IMR-90 (cell line): ENCODE data around the gene PDXDC1. TPM values are rescaled to one million over a fixed set of nuclear protein-coding genes. Genes with fewer than 3 reads are reported as not detected.
"Not testable (repeated sequence)": the region's sequence is repeated elsewhere in the genome, so short reads cannot be mapped to it uniquely, and the experiment has no call there.

Experiments used
- ATAC-seq: fragments of 200-7000 bp; cut with Tn5 transposase; 2 replicates; pipeline ENCODE4 v1.9.1; 2020; ENCODE audit warnings: low read depth, mild to moderate bottlenecking, moderate library complexity
- BruUV-seq: library from RNA; stranded (reverse); fragments of 400-500 nt; replicated peaks from 2 replicates; lab custom pipeline; 2021; lab: Mats Ljungman, UMichigan
- CTCF ChIA-PET: fragments of 300-600 bp; formaldehyde crosslinking; extraction: SDS; loops from one replicate; lab custom pipeline; 2021; ENCODE audit warnings: antibody characterized with exemption; lab: Yijun Ruan, JAX
- POLR2A ChIA-PET: fragments of 300-600 bp; sonication (Branson Sonifier 250); formaldehyde crosslinking; loops from one replicate; lab custom pipeline; 2022; ENCODE audit warnings: antibody characterized with exemption; ENCODE audit not compliant: unreplicated experiment; lab: Charles Lee
- DNase-seq: peaks from one replicate; pipeline ENCODE4 v3.0.0; 2013
- H2AFZ ChIP-seq: replicated peaks from 2 replicates; pipeline ENCODE3; 2013; ENCODE audit warnings: low read length, mild to moderate bottlenecking; ENCODE audit not compliant: poor library complexity
- H2AK5ac ChIP-seq: 2 replicates; pipeline ENCODE4 v1.6.1; 2013; ENCODE audit warnings: low read depth, low read length, inconsistent platforms
- H2AK9ac ChIP-seq: replicated peaks from 2 replicates; pipeline ENCODE3; 2013; ENCODE audit warnings: mild to moderate bottlenecking, low read depth, low read length, moderate library complexity; ENCODE audit not compliant: poor library complexity
- H2BK120ac ChIP-seq: 2 replicates; pipeline ENCODE4 v1.6.1; 2013; ENCODE audit warnings: low read depth, low read length, inconsistent platforms
- H2BK15ac ChIP-seq: 3 replicates; pipeline ENCODE4 v1.6.1; 2013; ENCODE audit warnings: low read depth, low read length, inconsistent platforms
- H2BK20ac ChIP-seq: 2 replicates; pipeline ENCODE4 v1.6.1; 2013; ENCODE audit warnings: low read depth, mild to moderate bottlenecking, inconsistent platforms, low read length, moderate library complexity
- H2BK5ac ChIP-seq: 2 replicates; pipeline ENCODE4 v1.6.1; 2013; ENCODE audit warnings: mild to moderate bottlenecking, low read depth, low read length, inconsistent platforms; ENCODE audit not compliant: poor library complexity, severe bottlenecking
- H3K14ac ChIP-seq: replicated peaks from 2 replicates; pipeline ENCODE4 v1.6.1; 2013; ENCODE audit warnings: low read depth, low read length, inconsistent platforms
- H3K18ac ChIP-seq: 2 replicates; pipeline ENCODE4 v1.6.1; 2013; ENCODE audit warnings: low read depth, low read length, control low read depth
- H3K23ac ChIP-seq: 2 replicates; pipeline ENCODE4 v1.6.1; 2013; ENCODE audit warnings: low read depth, low read length, inconsistent platforms
- H3K27ac ChIP-seq: 2 replicates; pipeline ENCODE4 v1.5.1; 2013; ENCODE audit warnings: mild to moderate bottlenecking, control low read depth, low read length; ENCODE audit not compliant: insufficient read depth
- H3K27me3 ChIP-seq: 2 replicates; pipeline ENCODE4 v1.6.1; 2013; ENCODE audit warnings: low read length; ENCODE audit not compliant: control insufficient read depth, insufficient read depth
- H3K36me3 ChIP-seq: 2 replicates; pipeline ENCODE4 v1.6.1; 2013; ENCODE audit warnings: low read length, mixed read lengths; ENCODE audit not compliant: control insufficient read depth, insufficient read depth
- H3K4ac ChIP-seq: 2 replicates; pipeline ENCODE4 v1.6.1; 2013; ENCODE audit warnings: low read depth, low read length, inconsistent platforms
- H3K4me1 ChIP-seq: 2 replicates; pipeline ENCODE4 v1.6.1; 2013; ENCODE audit warnings: low read length, mixed read lengths; ENCODE audit not compliant: control insufficient read depth, insufficient read depth
- H3K4me2 ChIP-seq: 2 replicates; pipeline ENCODE4 v1.6.1; 2013; ENCODE audit warnings: low read depth, mild to moderate bottlenecking, control low read depth, low read length, moderate library complexity
- H3K4me3 ChIP-seq: 2 replicates; pipeline ENCODE4 v1.5.1; 2013; ENCODE audit warnings: low read depth, mild to moderate bottlenecking, control low read depth, low read length, moderate library complexity; ENCODE audit not compliant: insufficient read depth
- H3K56ac ChIP-seq: 2 replicates; pipeline ENCODE4 v1.6.1; 2013; ENCODE audit warnings: low read length, inconsistent platforms; ENCODE audit not compliant: insufficient read depth; ENCODE audit errors: extremely low read depth
- H3K79me1 ChIP-seq, 2 experiments: 2 replicates each; pipeline ENCODE4 v1.6.1; 2013; ENCODE audit warnings: low read length in 2 of 2, inconsistent platforms in 1 of 2, low read depth in 1 of 2
- H3K9ac ChIP-seq: 2 replicates; pipeline ENCODE4 v1.6.1; 2013; ENCODE audit warnings: low read depth, low read length, control low read depth
- H3K9me1 ChIP-seq: 2 replicates; pipeline ENCODE4 v1.6.1; 2013; ENCODE audit warnings: low read length, inconsistent platforms; ENCODE audit not compliant: insufficient read depth
- H3K9me3 ChIP-seq: 2 replicates; pipeline ENCODE4 v1.6.1; 2013; ENCODE audit warnings: low read length; ENCODE audit not compliant: control insufficient read depth, insufficient read depth
- H4K20me1 ChIP-seq: 2 replicates; pipeline ENCODE4 v1.6.1; 2013; ENCODE audit warnings: low read length, inconsistent platforms; ENCODE audit not compliant: insufficient read depth
- H4K5ac ChIP-seq: 2 replicates; pipeline ENCODE4 v1.6.1; 2013; ENCODE audit warnings: mild to moderate bottlenecking, low read depth, low read length, control low read depth
- H4K8ac ChIP-seq, 2 experiments: 2 replicates each; pipeline ENCODE4 v1.6.1; 2013; ENCODE audit warnings: low read depth in 2 of 2, low read length in 2 of 2, control low read depth in 1 of 2, inconsistent platforms in 1 of 2
- H4K91ac ChIP-seq: 2 replicates; pipeline ENCODE4 v1.6.1; 2013; ENCODE audit warnings: low read depth, low read length, inconsistent platforms; ENCODE audit not compliant: insufficient read depth
- CEBPB ChIP-seq: IDR thresholded peaks from 2 replicates; pipeline ENCODE4 v1.6.1; 2012; ENCODE audit warnings: low read depth, low read length, improper control_type of control experiment
- NFE2L2 ChIP-seq: fragments of 150-350 bp; IDR thresholded peaks from 2 replicates; pipeline ENCODE4 v1.6.1; 2016; ENCODE audit warnings: low read depth, mild to moderate bottlenecking, low read length
- WGBS, 2 experiments: methylation state at CpG; one replicate each; pipeline versions ENCODE4 v1.1.5 to v1.1.7; 2013; ENCODE audit warnings: missing lambda C conversion rate in 2 of 2; ENCODE audit not compliant: insufficient read length in 1 of 2; ENCODE audit errors: extremely low coverage in 2 of 2; 5-methylcytosine and 5-hydroxymethylcytosine counted together
- dilution Hi-C: fragments of 300-500 bp; cut with HindIII; formaldehyde crosslinking; loops from one replicate; pipeline ENCODE4 v1.14.3; 2018; ENCODE audit warnings: low sequenced_read_pairs; ENCODE audit not compliant: unreplicated experiment
- in situ Hi-C: fragments of 300-500 bp; cut with MboI; formaldehyde crosslinking; loops from 3 replicates; pipeline ENCODE4 v1.14.3; 2019; ENCODE audit warnings: low sequenced_read_pairs, inconsistent platforms, mixed read lengths
- intact Hi-C: fragments of 100-400 bp; cut with micrococcal nuclease; formaldehyde crosslinking; loops from 2 replicates; pipeline ENCODE4 v1.10.0; 2022
- polyA plus RNA-seq, 3 experiments: library from polyadenylated mRNA; depleted of rRNA; stranded (reverse); fragments of >200 nt; gene quantifications; 2 replicates each; pipeline ENCODE4 v1.2.3, GENCODE V29; 2012; ENCODE audit warnings: low replicate concordance in 1 of 3
- total RNA-seq: library from RNA; depleted of rRNA; stranded (reverse); fragments of >200 nt; gene quantifications from 2 replicates; pipeline ENCODE4 v1.2.3, GENCODE V29; 2012

Gene PDXDC1
- total and polyA plus RNA-seq, 2 of the 4 experiments (the other 2 are of a cell fraction), result 68.7 to 117 TPM

- ATAC-seq, result peak; percentile 64
- H3K56ac ChIP-seq, H3K14ac ChIP-seq, H4K8ac ChIP-seq, dilution Hi-C loops, H3K23ac ChIP-seq, intact Hi-C loops, H3K79me1 ChIP-seq, H2AK9ac ChIP-seq, H4K5ac ChIP-seq, H2BK5ac ChIP-seq, H4K91ac ChIP-seq, H2BK120ac ChIP-seq, H3K4me2 ChIP-seq, H3K27me3 ChIP-seq, H3K27ac ChIP-seq, H2BK15ac ChIP-seq, H3K9ac ChIP-seq, H3K18ac ChIP-seq, H2AFZ ChIP-seq, CTCF ChIA-PET, POLR2A ChIA-PET, H2AK5ac ChIP-seq, H3K4me1 ChIP-seq, H3K9me1 ChIP-seq, H2BK20ac ChIP-seq, H3K4me3 ChIP-seq, H3K9me3 ChIP-seq, BruUV-seq, H4K20me1 ChIP-seq, in situ Hi-C loops, H3K4ac ChIP-seq: not testable (repeated sequence)
- TF ChIP-seq CEBPB, result peak; percentile 54; the same call in 1 of the 2 replicates
- 0 out of 2 replicates have a peak, but pooled peaks have one; percentile 16 for TF ChIP-seq NFE2L2
- peaks cover 40% of the 10 kb centered on the region for H3K36me3 ChIP-seq
- DNase-seq, result peak; percentile 29
- WGBS, 2 experiments, result no CpG with 5 or more reads among the region's 8 CpGs
Measured at GRCh38 chr16:15062085-15062810, 87.4 kb downstream of the PDXDC1 start.

- H4K20me1 ChIP-seq, H2BK15ac ChIP-seq, POLR2A ChIA-PET, H3K9me3 ChIP-seq, H4K5ac ChIP-seq, H4K91ac ChIP-seq, H3K27ac ChIP-seq, H3K4me2 ChIP-seq, intact Hi-C loops, in situ Hi-C loops, CTCF ChIA-PET, H3K79me1 ChIP-seq, H3K14ac ChIP-seq, H3K4me1 ChIP-seq, H3K4ac ChIP-seq, BruUV-seq, ATAC-seq, H2AK5ac ChIP-seq, H2BK20ac ChIP-seq, H3K56ac ChIP-seq, DNase-seq, H3K18ac ChIP-seq, H2AK9ac ChIP-seq, H2BK120ac ChIP-seq, H2BK5ac ChIP-seq, H4K8ac ChIP-seq, H3K9ac ChIP-seq, H3K27me3 ChIP-seq, H3K23ac ChIP-seq, H2AFZ ChIP-seq, H3K9me1 ChIP-seq, dilution Hi-C loops, H3K4me3 ChIP-seq: not testable (repeated sequence)
- peaks cover 31% of the 10 kb centered on the region for H3K36me3 ChIP-seq
- no CpG with 5 or more reads among the region's 4 CpGs for WGBS, 2 experiments
Measured at GRCh38 chr16:15065961-15066360, 91.1 kb downstream of the PDXDC1 start.
